Subcutaneous adipose tissue (tissue), 4 donors: ENCODE data around the gene BAZ1A. TPM values are rescaled to one million over a fixed set of nuclear protein-coding genes. Genes with fewer than 3 reads are reported as not detected.

ENCODE experiments used
- CTCF ChIP-seq: fragments of 450-650 bp; IDR thresholded peaks from one replicate; pipeline ENCODE4 v1.5.1; 2016; ENCODE audit warnings: low read depth, mild to moderate bottlenecking, control low read depth, antibody characterized with exemption, moderate library complexity
- total RNA-seq, 4 donors: library from RNA; depleted of rRNA; stranded (reverse); fragments of >200 nt; gene quantifications; one replicate each; pipeline ENCODE4 v1.1.0, GENCODE V29; 2016

The BAZ1A gene
- total RNA-seq, 4 donors from 2014 or later = 35.7 to 73.9 (median 36.5) TPM

- no peak for TF ChIP-seq CTCF
These were observed 50.9 kb downstream of the BAZ1A start for GRCh38 chr14:34824256-34824655.

GRCh38 chr14:34817768-34818167 lies 57.4 kb downstream of the BAZ1A start:
- no peak for TF ChIP-seq CTCF

- no peak for TF ChIP-seq CTCF
These were observed 65.1 kb downstream of the BAZ1A start for GRCh38 chr14:34810028-34810427.

- no peak for TF ChIP-seq CTCF
These were observed 68.9 kb downstream of the BAZ1A start for GRCh38 chr14:34806257-34806656.

GRCh38 chr14:34804933-34805332 lies 70.2 kb downstream of the BAZ1A start:
- no peak for TF ChIP-seq CTCF

GRCh38 chr14:34797747-34798583 lies 77.2 kb downstream of the BAZ1A start:
- no peak for TF ChIP-seq CTCF

- TF ChIP-seq CTCF = no peak
These were observed 78.3 kb downstream of the BAZ1A start for GRCh38 chr14:34796902-34797301.
